HG02623 (cell line): ENCODE measurements around the gene MFSD1.

Experiments
- ATAC-seq: cut with Tn5 transposase; IDR thresholded peaks from one replicate; pipeline ENCODE4 v1.9.1; 2021; ENCODE audit warnings: moderate library complexity; ENCODE audit not compliant: unreplicated experiment

MFSD1 gene

DNA sequence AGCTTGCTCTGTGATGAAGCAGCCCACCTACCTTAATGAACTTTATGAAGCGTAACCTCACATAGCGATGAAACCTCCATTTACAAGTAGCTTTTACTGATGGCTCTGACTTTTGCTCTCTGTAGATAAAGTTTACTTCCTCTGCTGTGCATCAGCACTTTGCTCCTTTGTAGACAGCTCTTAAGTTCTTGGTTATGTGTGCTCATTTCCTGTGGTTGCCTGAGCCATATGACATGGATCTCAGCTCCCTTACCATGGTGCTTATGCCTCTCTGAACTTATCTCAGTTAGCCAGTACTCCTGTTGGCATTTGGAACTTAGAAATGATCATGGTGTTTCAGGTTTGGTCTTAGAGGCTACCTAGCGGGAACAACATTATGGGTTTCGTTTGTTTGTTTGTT, 7.8 kb downstream of the MFSD1 start:
- ATAC-seq: no peak

DNA sequence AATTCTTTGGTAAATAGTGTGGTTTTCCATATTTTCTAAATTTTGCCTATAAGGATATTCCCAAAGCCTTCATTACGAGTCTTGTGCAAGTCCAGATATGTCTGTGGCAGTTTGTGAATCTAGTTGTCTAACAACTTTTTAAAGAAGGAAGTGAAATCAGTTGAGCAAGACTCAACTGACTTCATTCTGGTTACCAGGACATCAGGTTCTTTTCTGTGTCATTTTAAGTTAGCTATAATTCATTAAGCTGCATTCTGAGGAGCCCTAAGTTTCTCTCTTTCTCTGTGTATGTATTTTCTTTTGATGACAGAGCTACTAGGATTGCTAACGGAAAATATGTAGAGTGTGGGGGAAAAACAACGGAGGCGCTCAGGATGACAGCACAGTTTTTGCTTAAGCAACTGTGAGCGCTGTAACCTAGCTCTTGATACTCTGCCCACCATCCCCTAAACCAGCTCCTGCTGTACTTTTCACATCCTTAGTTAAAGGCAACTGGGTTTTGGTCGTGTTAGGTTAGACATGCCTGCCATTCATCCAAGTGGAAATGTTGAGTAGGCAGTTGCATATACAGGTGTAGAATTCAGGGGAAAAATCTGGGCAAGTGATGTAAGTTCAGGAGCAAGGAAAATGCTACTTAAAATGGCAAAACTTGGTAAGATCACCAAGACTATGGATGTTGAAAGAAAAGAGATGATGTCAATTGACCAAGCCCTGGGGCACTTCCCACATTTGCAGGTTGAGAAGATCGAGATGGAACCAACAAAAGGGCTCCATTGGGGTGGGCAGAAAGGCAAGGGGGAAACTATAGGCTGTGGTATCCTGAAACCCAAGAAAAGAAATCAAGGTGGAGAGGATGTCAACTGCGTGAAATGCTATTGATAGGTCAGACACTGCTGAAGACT, 9.2 kb downstream of the MFSD1 start:
- no peak for ATAC-seq

DNA sequence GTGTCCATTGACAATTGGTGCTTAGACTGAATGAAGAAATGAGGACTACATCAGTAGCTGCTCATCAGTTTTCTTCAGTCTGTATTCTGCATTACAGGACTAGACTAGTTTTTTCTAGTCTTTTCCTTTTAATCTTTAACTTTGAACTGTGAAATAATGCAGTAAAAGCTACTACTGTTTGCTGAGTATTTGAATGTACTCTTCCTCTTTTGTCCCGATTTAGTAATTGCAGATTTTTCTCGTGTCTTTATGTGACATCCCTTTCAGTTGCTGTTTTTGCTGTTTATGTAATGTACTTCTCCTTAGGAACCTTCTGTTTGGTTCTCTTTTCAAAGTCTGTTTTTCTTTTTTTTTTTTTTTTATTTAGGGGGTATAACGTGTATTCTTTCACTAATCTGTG, 17.4 kb downstream of the MFSD1 start:
- no peak for ATAC-seq

DNA sequence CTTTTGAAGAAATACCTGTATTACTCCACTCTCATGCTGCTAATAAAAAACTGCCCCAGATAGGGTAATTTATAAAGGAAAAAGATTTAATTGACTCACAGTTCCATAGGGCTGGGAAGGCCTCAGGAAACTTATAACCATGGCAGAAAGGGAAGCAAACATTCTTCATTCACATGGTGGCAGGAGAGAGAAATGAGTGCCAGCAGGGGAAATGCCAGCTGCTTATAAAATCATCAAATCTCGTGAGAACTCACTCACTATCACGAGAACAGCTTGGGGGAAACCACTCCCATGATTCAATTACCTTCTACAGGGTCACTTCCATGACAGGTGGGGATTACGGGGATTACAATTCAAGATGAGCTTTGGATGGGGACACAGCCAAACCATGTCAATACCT, 18.7 kb downstream of the MFSD1 start:
- no peak for ATAC-seq

DNA sequence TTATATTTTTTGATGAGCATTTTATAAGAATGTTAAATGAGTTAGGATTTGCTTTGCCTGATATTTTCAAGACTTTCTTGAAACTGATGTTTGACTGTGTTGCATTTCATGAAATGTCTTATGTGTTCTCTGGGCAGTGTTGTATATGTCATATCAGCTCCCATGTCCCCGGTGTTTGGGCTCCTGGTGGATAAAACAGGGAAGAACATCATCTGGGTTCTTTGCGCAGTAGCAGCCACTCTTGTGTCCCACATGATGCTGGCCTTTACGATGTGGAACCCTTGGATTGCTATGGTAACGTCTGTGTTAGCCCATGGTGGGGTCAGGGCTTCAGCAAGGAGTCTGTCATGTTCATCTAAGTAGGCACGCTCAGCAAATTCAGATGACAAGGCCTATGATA, 20.0 kb downstream of the MFSD1 start:
- no peak for ATAC-seq

DNA sequence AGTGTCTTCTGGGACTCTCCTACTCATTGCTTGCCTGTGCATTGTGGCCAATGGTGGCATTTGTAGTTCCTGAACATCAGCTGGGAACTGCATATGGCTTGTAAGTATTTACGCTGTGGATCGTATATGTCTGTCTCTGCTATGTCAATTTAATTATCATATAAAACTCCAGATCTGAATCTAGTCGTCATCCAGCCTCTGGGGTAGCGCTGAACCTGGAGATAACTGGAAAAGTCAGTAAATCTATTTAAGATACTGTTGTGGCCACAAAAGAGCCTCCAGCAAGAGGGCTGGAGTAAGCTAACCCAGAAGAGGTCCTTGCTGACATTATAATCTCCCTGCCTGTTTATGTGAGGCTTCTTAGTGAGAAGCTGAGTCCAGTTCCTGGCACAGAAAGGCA, 21.6 kb downstream of the MFSD1 start:
- no peak for ATAC-seq

DNA sequence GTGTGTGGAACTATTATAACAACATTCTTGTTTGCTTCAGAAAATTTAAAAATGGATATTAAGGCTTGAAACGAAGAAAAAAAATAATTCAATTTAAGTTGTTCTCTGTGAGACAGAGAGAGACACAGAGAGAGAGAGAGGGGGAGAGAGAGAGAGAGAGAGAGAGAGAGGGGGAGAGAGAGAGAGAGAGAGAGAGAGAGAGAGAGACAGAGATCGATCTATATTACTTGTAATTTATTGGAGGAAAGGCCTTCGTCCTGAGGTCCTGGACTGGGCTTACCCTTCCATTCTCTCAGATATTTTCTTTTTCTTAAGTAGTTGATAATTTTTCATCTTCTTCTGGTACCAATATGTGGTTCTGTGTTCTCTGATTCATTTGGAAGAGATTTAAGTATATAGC, 25.9 kb downstream of the MFSD1 start:
- no peak for ATAC-seq

DNA sequence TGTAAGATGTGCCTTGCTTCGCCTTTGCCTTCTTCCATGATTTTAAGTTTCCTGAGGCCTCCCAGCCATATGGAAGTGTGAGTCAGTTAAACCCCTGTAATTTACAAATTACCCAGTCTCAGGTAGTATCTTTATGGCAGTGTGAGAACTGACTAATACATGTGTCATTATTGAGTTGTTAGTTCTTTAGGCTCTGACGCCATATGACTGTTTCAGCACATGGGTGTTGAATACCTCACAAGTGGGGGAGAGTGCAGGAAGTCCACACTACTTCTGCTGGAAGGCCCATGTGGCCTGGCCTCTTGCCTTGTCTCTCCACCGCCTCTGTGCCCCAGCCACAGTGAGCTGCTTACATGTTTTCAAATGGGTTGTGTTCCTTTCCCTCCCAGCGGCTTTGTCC, 28.5 kb downstream of the MFSD1 start:
- ATAC-seq: no peak

DNA sequence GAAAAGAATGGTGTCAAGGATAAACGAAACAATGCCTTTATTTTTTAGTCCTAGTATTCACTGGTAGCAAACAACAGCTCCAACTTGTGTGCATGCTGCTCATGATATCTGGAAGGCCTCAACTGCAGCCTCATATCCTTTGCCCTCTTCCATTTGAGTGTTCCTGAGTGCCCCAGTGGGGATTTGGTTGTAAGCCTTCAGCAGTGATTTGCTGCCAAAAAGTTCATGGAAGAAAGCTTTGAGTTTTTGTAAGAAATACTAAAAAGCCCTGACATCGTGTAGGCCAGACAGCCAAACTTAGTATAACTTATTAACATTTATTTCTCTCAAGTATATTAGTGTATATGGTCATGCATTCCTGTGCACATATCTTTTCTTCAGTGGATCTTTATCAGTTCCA, 30.0 kb downstream of the MFSD1 start:
- no peak for ATAC-seq

DNA sequence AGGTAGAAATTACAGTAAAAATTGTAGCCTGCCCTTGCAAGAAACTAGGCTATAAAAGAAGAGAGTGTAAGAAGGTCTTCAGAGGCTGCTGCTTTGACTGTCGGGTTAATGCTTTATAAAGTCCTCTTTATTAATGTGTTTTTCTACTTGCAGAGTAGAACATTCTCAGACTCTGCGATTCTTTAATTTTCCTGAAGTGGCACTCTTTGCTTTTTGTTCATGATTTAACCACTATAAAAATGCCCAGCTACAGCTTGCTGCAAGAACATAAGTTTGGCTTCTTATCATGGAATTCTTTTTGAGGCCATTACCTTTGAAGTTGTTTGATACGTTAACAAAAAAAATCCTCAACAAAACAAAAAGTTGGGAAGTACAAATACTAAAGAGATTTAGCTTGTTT, 33.8 kb downstream of the MFSD1 start:
- ATAC-seq: no peak

DNA sequence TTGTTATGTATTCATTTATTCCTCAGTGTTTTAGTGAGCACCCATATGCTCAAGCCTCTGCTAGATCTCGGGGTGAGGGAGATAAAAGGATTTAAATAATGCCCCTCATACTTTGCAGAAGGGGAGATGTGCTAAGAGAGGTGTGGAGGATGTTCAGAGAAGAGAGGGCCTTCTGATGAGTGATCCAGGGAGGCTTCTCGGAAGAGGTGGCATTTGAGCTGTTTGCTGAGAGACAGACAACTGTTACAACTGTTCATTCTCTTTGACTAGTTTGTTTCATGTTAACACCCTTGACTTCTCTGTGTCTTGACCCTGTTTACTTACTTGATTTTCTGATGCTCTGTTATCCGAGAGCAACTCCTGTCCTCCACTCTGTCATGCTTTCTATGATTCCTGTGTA, 34.5 kb downstream of the MFSD1 start:
- ATAC-seq: no peak

DNA sequence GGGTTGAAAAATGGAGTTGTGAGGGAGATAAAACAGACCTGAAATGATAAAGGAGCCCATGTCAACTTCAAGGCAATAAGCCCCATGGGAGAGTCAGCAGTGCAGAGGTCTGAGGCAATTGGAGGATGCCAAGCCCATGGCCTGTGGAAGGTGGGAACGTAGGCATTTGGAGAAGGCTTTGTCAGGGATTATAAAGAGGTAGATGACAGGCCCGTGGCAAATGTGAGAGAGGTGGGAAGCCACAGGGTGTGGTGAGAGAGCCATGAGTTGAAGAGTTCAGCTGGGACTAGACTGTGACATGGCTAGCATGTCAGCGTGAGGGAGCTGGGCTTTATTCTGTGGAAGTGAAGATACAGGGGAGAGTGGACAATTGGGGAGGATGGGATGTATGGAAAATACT, 35.4 kb downstream of the MFSD1 start:
- ATAC-seq: no peak

DNA sequence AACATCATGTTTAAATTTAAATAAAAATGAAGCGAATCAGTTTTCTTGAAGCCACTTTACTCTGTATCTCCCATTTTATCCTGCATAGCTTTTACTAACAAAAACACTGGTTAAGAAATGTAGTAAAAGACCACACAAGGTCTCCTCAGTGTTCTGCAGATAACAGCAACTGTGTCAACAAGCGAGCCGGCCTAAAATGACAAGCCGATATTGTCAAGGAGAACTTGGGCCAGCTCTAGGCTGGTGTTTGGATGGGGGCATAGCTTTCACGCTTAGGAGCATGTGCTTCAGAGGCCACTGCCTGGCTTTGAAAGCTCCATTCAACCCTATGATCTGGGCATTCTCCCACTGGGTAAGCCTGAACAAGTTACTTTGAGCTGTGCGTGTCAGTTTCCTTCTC, 38.1 kb downstream of the MFSD1 start:
- no peak for ATAC-seq

DNA sequence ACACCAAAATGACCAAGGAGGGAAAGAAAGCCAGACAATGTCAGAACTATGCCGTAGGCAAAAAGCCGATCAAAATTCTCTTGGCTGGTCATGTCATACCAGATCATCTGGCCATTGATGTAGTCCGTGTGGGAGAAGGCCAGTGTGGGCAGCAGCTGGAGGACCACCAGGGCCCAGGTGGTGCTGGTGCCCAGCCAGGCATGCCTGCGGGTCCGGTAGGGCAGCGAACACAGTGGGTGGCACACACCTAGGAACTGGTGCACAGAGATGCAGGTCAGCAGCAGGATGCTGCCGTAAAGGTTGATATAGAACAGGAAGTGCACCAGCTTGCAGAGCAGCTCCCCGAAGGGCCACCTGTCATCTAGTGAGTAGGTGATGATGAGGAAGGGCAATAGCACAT, 39.5 kb downstream of the MFSD1 start:
- ATAC-seq: no peak

DNA sequence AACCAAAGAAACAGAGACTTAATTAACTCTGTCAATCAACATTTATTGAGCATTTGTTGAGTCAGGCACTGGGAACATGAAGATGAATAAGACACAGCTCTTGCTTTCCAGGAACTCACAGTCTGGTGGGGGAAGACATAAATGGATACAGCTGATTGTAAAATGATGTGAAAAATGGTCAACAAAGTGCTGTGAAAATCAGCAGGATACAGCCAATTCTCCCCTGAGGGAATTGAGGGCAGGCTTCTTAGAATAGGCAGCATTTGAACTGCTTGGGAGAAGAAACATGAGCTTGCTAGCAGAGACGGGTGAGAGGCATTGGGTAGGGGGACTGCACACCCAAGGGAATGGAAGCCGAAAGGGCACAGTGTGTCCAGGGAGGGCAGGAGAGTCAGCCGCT, 41.1 kb downstream of the MFSD1 start:
- no peak for ATAC-seq

DNA sequence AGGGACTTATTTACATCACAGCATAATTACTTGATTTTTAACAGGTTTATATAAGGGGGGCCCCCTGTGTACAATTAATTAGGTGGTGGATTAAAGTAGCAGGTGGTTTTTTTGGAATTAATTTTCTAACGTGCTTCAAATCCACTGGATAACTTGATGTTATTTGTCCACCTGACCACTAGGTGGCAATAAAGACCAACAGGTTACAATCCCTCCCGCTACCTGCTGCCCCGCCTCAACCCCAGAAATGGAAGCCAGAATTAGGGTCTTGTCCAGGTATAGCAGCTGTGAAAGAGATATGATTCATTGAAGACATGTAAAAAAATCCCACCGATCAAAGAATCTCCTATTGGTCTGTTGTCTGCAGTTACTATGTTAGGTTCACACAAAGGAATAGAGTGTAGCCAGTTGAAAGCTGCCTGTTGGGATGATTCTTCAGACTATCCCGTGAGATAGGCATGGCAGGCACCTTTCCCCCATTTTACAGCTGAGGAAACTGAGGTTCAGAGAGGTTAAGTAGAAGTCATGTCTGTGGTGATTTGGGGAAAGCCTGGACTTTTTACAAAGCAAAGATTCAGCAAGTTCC, 44.0 kb downstream of the MFSD1 start:
- no peak for ATAC-seq

DNA sequence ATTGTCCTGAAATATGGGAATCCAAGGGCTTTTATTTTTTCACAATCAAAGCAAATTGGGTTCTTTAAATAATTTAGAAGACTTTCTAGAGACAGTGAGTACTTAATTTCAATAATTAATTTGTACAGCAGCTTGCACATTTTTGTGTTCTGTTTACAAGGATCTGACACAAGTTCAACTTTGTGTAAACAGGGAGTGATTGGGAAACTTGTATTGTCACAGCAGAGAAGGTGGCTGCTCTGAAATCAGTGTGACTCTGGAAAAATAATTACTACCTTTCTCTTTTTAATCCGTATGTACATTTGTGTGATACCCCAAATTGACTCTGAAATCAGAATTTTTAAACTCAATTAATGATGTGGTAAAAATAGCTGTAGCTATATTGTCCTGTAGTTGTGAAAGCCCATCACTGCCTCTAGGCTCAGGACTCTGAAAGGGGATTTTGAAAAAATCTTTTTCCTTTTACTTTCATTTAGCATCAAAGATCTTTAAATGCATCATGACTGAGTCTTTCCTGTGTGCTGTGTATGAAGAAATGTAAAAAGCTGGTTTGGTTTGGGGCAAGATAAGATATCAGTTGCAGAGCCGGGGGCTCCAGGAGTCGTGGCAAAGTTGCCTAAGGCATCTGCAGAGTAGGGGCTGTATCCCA, 45.1 kb downstream of the MFSD1 start:
- peak; percentile 84 for ATAC-seq

DNA sequence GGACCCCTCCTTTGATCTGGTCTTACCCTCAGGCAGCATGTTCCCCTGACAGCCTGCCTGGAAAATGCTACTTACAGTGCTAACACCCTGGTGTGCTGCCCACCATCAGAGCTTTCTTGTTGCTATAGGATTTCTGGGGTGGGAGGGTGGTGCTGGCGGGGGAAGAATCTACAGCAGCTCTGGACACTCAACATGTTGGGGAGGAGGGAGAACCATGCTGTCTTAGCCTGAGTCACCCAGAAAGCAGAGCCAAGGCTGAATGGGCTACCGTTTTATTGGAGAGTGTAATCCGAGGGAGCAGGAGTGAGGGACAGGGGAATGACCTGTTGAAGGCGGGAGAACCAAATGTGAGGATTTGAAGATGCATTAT, 45.6 kb downstream of the MFSD1 start:
- peak; percentile 12 for ATAC-seq

DNA sequence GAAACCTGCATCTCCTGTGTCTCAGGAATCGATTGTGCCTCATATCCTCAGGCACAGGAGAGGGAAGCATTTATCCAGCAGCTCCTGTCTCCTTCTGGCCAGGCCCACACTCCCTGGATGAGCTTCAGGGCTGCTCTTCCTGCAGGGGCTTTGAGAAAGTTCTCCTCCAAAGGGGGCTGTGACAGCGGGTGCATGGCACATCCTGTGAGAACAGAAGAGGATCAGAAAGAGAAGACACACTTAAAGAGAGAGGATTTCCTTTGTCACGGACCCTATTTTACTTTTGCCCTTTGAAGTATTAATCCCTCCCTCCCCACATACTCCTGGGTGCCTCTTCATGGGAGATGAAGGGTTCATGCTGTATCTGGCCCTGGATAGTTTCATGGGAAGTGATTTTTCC, 46.0 kb downstream of the MFSD1 start:
- ATAC-seq: no peak

DNA sequence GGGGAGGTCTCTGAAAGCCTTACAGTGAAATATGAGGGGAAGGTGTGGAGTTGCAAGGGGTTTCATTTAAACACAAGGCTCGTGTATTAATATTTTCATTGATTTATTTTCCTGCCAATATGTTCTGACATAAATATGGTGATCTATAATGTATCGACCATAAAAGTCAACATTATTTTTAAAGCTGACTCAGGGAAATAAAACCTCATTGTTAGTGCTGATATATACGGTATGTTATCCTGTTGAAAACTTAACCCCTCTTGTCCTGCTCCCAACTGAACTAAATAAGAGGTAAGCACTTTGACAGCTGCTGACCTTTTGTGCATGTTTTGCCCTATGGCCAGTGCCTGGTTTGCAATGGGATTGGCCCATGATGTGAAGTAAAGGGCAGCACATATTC, 47.9 kb downstream of the MFSD1 start:
- no peak for ATAC-seq

DNA sequence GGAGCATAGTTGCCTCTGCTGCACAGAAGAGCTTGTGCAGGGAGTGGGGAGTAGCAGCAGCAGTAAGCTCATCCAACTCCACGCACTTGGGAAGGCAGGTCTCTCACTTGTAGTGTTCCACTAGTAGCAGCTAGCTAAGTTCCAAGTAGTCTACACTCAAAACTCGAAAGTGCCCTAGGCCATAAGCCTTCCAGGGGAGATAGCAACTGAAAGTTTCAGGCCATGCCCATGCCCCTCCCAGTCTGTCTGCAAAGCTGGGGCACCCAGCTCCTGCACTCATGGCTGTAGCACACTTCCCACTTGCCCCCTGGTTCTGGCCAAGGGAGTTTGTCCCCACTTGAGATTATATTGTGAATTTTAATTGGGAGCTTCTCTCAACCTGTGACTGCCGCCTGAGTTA, 57.5 kb downstream of the MFSD1 start:
- ATAC-seq: no peak

DNA sequence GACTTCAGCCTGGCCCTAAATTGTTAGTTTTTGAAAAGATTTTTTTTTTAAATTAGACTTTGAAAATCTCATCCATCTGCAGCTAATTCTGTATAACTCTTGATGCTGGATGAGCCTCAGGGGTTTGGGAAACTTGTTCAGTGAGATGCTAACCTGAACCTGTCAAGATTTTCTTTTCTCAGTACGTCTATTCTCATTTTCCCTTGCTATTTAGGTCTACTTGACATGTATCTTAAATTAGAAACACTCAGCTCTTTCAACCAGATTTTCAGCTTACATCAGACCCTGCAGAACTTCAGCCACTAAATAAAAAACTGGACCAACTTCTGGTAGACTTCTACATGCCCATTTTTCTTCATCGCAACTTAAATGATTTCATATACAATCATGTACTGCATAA, 61.4 kb downstream of the MFSD1 start:
- peak; percentile 54 for ATAC-seq
